ENCODE data around the gene MXD1.

GRCh38 chr2:69945441-69945840, 30.5 kb downstream of the MXD1 start:
- no peak for TF ChIP-seq CTCF (IDR thresholded peaks at IDR 0.05; ENCODE audit: low read depth, low read length)
- TF ChIP-seq MAX (IDR thresholded peaks at IDR 0.05; ENCODE audit: low read depth, low read length) = no peak
- TF ChIP-seq POLR2A (IDR thresholded peaks at IDR 0.05; ENCODE audit: extremely low read depth, insufficient read length) = no peak
